GM19023 (cell line): ENCODE measurements around the gene TMEM250.

Experiments used
- ATAC-seq: cut with Tn5 transposase; IDR thresholded peaks from one replicate; pipeline ENCODE4 v1.9.1; 2021; ENCODE audit warnings: mild to moderate bottlenecking, moderate library complexity; ENCODE audit not compliant: unreplicated experiment

TMEM250 gene

DNA sequence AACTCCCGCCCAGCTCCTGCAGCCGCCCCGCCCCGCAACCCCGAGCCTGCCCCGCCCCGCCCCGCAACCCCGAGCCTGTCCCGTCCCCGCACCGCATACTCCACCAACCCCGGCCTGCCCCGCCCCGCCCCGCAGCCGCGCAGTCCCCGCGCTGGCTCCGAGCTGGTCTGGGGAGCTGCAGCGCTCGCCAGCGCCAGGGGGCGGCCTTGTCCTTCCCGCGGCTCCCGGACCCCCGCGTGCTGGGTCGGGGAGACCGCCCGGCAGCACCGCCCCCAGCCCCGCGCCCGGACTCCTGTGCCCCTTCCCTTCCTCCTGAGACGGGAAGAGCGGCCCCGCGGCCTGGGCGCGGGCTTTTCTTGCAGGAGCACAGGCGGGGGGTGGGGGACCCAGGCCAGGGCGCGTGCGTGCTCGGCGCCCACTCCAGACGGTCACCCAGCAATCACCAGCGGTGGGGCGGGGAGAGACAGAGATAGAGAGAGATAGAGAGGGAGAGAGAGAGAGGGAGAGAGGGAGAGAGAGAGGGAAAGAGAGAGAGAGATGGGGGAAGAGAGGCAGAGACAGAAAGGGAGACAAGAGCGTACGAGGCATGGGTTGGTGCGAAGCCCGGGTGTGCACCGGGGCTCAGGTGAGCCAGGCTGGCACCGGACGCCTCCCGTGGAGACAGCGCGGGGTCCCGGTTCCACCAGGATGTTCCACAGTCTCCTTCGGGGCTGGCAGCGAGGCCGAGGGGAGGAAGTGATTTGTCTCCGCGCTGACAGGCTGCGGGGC, 14.7 kb upstream of the TMEM250 start:
- no peak for ATAC-seq

DNA sequence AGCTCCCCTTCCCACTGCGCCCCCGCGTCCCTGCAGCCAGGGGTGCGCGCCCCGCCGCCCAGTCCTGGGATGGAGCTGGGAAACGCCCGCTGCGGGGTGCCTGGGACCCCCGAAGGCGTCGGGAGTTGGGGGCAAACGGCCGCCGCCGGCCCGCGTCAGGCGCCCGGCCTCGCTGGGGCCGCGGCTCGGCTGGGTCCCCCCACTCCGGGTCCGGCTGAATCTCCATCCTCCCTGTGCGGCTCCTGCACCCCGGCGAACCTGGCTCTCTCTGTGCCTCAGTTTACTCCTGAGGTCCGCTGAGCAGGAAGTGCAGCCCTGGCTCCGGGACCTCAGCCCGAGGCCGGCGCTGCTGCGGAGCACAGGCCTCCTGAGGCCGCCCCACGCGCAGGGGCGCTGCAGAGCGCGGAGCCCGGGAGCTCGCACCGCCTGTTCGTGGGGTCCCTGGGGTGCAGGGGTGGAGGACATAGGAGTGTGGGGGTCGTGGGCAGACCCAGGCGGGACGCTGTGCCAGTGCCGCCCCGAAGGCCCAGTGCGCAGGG, 13.9 kb upstream of the TMEM250 start:
- no peak for ATAC-seq

GRCh38 chr9:136131629-136132511, 13.2 kb upstream of the TMEM250 start:
- ATAC-seq: no peak

- ATAC-seq: no peak
Observed at GRCh38 chr9:136129176-136129575, 10.5 kb upstream of the TMEM250 start.

- ATAC-seq: no peak
Observed at GRCh38 chr9:136128436-136128835, 9.8 kb upstream of the TMEM250 start.

GRCh38 chr9:136127313-136127712, 8.6 kb upstream of the TMEM250 start:
- no peak for ATAC-seq

- ATAC-seq: no peak
Observed at GRCh38 chr9:136124976-136125692, 6.5 kb upstream of the TMEM250 start.

GRCh38 chr9:136122425-136123383, 4.0 kb upstream of the TMEM250 start:
- no peak for ATAC-seq

DNA sequence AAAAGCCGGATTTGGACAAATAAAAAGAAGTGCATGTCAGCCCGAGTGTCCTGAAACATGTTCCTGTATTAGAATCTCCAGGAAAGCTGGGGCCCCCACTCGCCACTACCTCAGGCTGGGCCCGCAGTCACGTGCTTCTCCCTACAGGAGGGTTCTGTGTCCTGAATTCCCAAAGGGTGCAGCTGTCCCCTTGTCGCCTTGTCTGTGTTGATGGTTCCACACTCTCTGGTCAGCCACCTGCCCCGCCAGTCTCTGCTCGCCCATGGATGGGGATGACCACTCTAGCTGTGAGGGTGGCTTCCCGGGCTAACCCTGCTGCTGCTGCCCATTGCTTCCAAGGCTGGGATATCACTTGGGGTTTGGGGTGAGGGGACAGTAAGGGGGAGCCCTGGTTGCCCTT, 3.1 kb upstream of the TMEM250 start:
- ATAC-seq: no peak

DNA sequence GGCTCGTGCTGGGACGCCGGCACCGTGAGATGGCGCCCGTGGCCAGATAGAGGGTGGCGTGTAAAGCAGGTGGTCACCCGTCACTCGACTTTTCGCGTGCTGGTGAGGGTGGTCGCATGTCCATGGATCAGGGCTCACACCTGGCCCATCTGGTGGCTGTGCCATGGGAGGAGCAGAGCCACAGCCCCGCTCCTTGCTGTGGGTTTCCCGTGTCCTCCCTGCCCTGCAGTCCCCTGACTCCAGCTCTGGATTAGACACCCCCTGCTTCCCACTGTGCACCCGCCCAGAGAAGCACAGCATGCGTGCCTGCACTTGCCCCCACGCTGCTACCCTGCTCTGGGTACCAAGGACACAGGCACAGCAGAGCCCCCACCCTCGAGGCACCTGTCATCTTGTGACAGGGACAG, 1.8 kb upstream of the TMEM250 start:
- ATAC-seq: no peak

- ATAC-seq: no peak
Observed at GRCh38 chr9:136119883-136120393, 1.3 kb upstream of the TMEM250 start.

- peak; percentile 5 for ATAC-seq
Observed at GRCh38 chr9:136119061-136119882, 597 bp upstream of the TMEM250 start.

- peak; percentile 9 for ATAC-seq
Observed at GRCh38 chr9:136117916-136118319, 757 bp downstream of the TMEM250 start.

GRCh38 chr9:136117291-136117915, 1.3 kb downstream of the TMEM250 start:
- ATAC-seq: no peak

DNA sequence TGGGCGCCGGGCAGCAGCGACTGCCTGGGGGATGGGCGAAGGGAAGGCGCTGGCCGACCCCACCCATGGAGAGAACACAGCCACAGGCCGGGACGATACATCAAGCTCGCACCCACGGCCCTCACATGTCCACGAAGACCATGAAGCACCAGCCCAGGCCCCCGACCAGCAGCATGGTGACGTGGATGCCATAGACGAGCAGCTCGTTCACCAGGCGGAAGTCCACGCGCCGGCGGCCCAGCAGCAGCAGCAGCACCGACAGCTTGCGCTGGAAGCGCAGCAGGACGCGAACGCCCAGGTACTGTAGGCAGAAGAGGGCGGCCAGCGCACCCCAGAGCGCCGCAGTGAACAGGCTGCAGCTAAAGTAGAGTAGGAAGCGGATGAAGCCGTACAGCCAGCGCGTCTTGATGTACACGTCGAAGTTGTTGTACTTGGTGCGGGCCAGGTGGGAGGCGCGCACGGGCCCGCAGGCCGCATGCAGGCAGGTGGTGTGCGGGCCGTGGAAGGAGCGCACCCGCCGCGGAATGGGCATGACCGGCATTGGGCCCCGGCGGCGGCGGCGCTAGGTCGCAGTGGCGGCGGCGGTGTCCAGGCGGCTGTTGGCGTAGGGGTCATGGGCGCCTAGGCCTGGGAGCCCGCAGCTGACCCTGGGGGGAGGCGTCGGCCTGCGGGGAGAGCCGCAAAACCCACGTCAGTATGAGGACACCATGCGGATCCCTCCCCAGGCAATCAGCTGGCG, 2.1 kb downstream of the TMEM250 start:
- no peak for ATAC-seq

DNA sequence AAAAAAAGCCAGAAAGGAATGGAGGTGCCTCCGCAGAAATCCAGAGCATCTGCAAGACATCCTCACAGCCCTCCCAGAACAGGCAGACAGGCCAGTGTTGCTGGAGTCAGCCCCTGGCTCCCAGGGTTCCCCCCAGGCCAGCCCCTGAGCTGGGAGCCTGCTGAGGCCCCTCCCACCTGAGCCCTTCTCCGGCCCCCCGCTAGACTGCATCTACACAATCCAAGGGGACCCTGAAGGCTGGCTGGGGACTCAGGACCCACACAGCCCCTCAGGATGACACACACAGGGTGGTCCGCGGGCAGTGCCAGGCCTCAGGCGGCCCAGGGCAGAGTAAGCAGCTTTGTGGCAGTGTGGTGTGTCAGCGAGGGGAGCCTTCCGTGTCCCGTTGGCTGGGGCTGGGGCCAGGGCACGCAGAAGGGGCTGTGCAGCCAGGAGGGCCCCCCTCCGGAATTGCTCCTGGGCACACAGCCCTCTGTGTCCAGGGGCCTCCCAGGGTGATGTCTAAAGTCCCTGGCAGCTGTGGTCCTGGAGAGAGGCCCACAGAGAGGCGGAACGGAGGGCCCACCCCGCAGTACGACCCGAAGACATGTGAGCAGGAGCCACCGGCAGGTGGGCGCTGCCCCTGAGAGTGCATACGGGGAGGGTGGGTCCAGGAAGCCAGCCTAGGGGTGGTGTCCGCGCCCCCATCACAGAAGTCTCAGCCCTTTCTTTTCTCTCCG, 2.9 kb downstream of the TMEM250 start:
- ATAC-seq: no peak

- ATAC-seq: no peak
Observed at GRCh38 chr9:136115206-136115605, 3.5 kb downstream of the TMEM250 start.
